Fibroblast of skin of abdomen (primary cell): ENCODE measurements around the gene SPATA20.

Experiments used
- DNase-seq: peaks from one replicate; pipeline ENCODE4 v3.0.0-alpha.2; 2013

The SPATA20 gene

GRCh38 chr17:50602836-50603235 is 55.9 kb downstream of the SPATA20 start:
- no peak for DNase-seq

DNA sequence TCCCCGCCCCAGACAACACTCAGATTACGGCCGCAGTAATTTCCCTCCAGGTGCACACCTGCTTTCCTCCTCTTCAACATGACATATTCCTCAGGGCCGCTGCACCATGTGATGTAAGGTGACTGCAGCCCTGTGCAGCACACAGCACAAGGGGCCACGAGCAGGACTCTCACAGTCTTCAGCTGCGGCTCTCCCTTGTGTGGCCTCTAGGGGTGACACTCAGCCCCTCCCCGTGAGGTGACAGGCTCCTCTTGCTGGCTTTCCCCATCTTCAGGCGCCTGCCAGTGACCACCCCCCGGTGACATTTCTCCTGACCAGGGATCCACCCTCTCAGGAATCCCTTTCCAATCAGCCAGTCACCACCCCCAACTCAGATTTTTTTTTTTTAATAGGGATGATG is 56.4 kb downstream of the SPATA20 start:
- no peak for DNase-seq

DNA sequence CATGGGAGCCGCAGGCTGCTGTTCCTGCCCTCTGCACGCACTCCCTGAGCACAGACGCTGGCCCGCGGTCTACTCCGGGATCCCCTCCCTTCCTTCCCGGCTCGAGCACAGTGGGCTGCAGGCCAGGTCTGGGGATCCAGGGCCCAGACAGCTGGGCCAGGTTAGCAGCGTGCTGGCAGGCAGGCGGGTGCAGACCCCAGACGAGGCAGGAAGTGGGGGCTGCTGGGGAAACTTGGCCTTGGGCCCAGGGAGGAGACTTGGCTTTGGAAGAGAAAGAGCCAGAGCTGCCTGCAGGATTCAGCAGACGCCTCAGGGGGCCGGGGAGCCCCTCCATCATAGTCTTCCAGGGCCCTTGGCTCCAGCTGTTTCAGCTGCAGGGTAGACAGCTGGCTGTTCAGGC is 57.5 kb downstream of the SPATA20 start:
- peak; percentile 91 for DNase-seq

GRCh38 chr17:50605429-50605828 is 58.5 kb downstream of the SPATA20 start:
- DNase-seq: peak; percentile 61
